Right lobe of liver (tissue), 6 donors: ENCODE results near the gene CTSC. TPM values are rescaled to one million over a fixed set of nuclear protein-coding genes. Genes with fewer than 3 reads are reported as not detected.

ENCODE experiments used
- ATAC-seq, 4 donors: fragments of 200-7000 bp; cut with Tn5 transposase; one replicate each; pipeline ENCODE4 v1.9.1; 2020; ENCODE audit warnings: mild to moderate bottlenecking in 4 of 4, moderate library complexity in 4 of 4
- DNase-seq, 3 donors: peaks; one replicate each; pipeline ENCODE4 v3.0.0-alpha.2; 2020
- H3K27ac ChIP-seq, 3 donors: fragments of 200-600 bp; one replicate each; pipeline ENCODE4 v1.8.0; 2022
- H3K27me3 ChIP-seq, 2 donors: fragments of 200-600 bp; one replicate each; pipeline ENCODE4 v1.8.0; 2022
- H3K36me3 ChIP-seq, 4 donors: fragments of 200-600 bp; sonication (generic) in 1 of 4; one replicate each; pipeline versions ENCODE4 v1.5.1 to v1.8.0; 2017 to 2022; ENCODE audit warnings: control low read depth in 1 of 4
- H3K4me1 ChIP-seq, 4 donors: fragments of 200-600 bp; sonication (generic) in 1 of 4; one replicate each; pipeline versions ENCODE4 v1.5.1 to v1.8.0; 2017 to 2022; ENCODE audit warnings: control low read depth in 1 of 4
- H3K4me3 ChIP-seq, 3 donors: fragments of 200-600 bp; one replicate each; pipeline ENCODE4 v1.8.0; 2022
- H3K9me3 ChIP-seq, 4 donors: fragments of 200-600 bp; sonication (generic) in 1 of 4; one replicate each; pipeline versions ENCODE4 v1.5.1 to v1.8.0; 2017 to 2022; ENCODE audit warnings: control low read depth in 1 of 4
- POLR2A ChIP-seq: fragments of 450-650 bp; IDR thresholded peaks from one replicate; pipeline ENCODE4 v1.6.1; 2017; ENCODE audit warnings: antibody characterized with exemption, mild to moderate bottlenecking
- WGBS: methylation state at CpG from one replicate; pipeline ENCODE4 v1.1.6; 2018; ENCODE audit warnings: low coverage, low lambda C conversion rate; ENCODE audit not compliant: insufficient coverage; ENCODE audit errors: missing lambda C conversion rate; 5-methylcytosine and 5-hydroxymethylcytosine counted together
- intact Hi-C, 2 donors: fragments of 100-400 bp; cut with DNase I; formaldehyde crosslinking; loops; one replicate each; pipeline versions ENCODE4 v1.11.2 to v1.14.1; 2022
- total RNA-seq, 6 experiments: library from RNA; depleted of rRNA in 2 of 6; stranded (reverse); fragments of >200 nt in 2 of 6; fragmentation: NEBNext Ultra II Directional in 3 of 6; extraction: Animal tissue kit (Norgen Biotek cat#: 25700) in 3 of 6; gene quantifications; one replicate each; pipeline versions ENCODE4 v1.1.0 to v1.2.4, GENCODE V29; 2016 to 2023
- TF ChIP-seq, protein P1 (sequence below), 4 donors: fragments of 200-600 bp in 3 of 4; fragments of 450-650 bp in 1 of 4; IDR thresholded peaks; one replicate each; pipeline versions ENCODE4 v1.5.1 to v1.8.0; 2016 to 2022; ENCODE audit warnings: antibody characterized with exemption in 4 of 4, mild to moderate bottlenecking in 2 of 4
- donor health status: DM: no; HTN: yes; CAD: no.
- donor health status: DM: no; HTN: no; CAD: no.
- donor health status: DM: no; HTN: no; CAD: no.
- donor health status: DM: no; HTN: yes; CAD: no.
- donor health status: DM: no; HTN: yes; CAD: no.

The CTSC gene
- total RNA-seq, 6 experiments from 2014 or later, result 20.1 to 68.0 (median 42.8) TPM

DNA sequence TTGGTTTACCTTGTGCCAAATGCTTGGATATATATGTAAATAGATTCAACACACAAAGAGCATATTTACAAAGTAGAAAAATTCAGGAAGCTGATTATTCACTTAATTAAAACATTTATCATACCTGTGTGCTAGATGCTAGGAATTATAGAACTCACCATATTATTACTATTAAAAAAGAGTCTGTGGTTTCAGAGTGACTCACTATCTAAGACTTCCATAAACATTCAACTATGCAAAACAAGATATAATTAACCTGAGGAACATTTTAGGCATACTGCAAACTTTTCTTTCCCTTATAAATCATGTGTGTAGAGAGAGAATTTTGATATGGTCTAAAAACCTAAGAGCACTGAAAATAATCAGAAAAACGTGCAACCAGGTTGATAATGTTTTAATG is 27.3 kb downstream of the CTSC start:
- no peak for TF ChIP-seq POLR2A
- TF ChIP-seq, protein P1, sequence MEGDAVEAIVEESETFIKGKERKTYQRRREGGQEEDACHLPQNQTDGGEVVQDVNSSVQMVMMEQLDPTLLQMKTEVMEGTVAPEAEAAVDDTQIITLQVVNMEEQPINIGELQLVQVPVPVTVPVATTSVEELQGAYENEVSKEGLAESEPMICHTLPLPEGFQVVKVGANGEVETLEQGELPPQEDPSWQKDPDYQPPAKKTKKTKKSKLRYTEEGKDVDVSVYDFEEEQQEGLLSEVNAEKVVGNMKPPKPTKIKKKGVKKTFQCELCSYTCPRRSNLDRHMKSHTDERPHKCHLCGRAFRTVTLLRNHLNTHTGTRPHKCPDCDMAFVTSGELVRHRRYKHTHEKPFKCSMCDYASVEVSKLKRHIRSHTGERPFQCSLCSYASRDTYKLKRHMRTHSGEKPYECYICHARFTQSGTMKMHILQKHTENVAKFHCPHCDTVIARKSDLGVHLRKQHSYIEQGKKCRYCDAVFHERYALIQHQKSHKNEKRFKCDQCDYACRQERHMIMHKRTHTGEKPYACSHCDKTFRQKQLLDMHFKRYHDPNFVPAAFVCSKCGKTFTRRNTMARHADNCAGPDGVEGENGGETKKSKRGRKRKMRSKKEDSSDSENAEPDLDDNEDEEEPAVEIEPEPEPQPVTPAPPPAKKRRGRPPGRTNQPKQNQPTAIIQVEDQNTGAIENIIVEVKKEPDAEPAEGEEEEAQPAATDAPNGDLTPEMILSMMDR (IDR thresholded peaks at IDR 0.05), result no peak
- Histone ChIP-seq H3K4me3 (no peak overlapping the region), H3K27ac (no peak overlapping the region), H3K36me3 (no peaks in the 10 kb centered on the region), H3K9me3 (no peaks in the 10 kb centered on the region), H3K4me1 (no peaks in the 10 kb centered on the region), H3K27me3 (no peaks in the 10 kb centered on the region)
- ATAC-seq (no peak), DNase-seq (no peak)
- intact Hi-C loops, result no loop called here
- WGBS, result 36% methylated on average over 1 of the region's 1 CpG

DNA sequence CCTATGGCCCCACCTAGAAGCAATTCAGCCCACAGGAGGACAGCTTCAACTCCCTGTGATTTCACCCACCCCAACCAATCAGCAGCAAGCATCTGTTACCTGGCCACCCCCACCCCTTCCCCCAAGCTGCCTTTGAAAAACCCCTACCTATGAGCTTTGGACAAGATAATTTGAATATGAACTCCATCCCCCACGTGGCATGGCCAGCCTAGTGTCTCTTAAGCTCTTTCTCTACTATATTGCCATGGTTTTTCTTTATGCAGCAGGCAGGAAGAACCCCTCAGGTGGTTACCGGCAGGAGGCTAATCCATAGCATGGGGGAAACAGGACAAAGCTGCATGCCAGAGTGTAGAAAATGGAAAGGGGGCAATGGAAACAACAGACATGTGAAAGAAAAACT is 29.0 kb downstream of the CTSC start:
- ATAC-seq (no peak), DNase-seq (no peak)
- no peaks in the 10 kb centered on the region for H3K36me3 ChIP-seq
- H3K27ac ChIP-seq, result no peak overlapping the region
- intact Hi-C loops, result no loop called here
- no peaks in the 10 kb centered on the region for H3K4me1 ChIP-seq
- no peaks in the 10 kb centered on the region for H3K9me3 ChIP-seq
- 78% methylated on average over 2 of the region's 2 CpGs for WGBS
- TF ChIP-seq, protein P1 (IDR thresholded peaks at IDR 0.05), result no peak
- TF ChIP-seq POLR2A, result no peak
- H3K27me3 ChIP-seq, result no peaks in the 10 kb centered on the region
- no peak overlapping the region for H3K4me3 ChIP-seq

DNA sequence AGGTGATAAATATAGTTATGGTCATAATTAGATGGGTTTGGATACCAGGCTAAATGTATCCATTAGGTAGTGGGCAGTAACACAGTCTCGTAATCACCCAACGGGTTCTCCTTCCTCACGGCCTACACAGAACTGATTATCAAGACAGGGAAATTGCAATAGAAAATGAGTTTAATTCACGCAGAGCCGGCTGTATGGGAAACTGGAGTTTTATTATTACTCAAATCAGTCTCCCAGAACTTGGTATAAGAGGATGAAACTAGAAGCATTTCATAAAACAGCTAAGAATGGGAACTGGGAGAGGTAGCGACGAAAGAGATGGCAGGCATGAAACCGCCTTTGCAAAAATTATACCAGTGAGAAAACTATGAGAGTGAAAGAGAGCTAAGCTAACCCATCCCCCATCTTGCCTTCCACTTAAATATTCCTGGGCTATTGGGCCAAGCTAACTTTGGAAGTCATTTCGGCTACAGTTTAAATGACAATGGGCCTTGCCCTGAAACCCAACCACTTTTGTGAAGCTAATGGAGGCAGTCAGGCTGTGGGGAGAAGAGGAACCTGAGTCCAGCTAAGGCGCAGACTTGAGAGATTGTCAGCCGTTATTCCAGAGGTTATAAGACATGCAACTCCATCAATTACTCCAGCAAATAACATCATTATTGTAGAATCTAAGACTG is 29.6 kb downstream of the CTSC start:
- intact Hi-C loops, result no loop called here
- H3K4me3 ChIP-seq, result no peak overlapping the region
- no peak for TF ChIP-seq POLR2A
- TF ChIP-seq, protein P1 (IDR thresholded peaks at IDR 0.05), result no peak
- DNase-seq, result no peak
- no peaks in the 10 kb centered on the region for H3K36me3 ChIP-seq
- H3K9me3 ChIP-seq, result no peaks in the 10 kb centered on the region
- no peak for ATAC-seq
- H3K27me3 ChIP-seq, result no peaks in the 10 kb centered on the region
- no peaks in the 10 kb centered on the region for H3K4me1 ChIP-seq
- 91% methylated on average over 11 of the region's 11 CpGs for WGBS
- H3K27ac ChIP-seq, result no peak overlapping the region

DNA sequence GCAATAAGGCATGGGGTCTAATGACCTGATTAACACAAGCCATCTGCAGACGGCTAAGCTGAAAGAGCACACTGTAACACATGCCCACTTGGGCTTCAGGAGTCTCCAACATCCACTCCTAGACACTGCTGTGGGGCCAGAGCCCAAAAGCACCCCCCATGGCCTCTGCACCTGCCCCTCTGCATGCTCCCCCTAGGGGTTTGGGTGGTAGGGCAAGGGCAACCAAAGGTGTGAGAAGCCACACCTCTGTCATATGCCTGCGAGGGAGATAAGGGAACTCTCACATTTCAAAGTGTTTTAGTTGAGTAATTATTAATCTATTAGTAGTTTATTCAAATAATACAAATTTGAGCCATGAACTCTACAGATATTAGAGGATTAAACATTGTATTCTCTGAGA is 30.8 kb downstream of the CTSC start:
- ATAC-seq (no peak), DNase-seq (no peak)
- intact Hi-C loops, result no loop called here
- Histone ChIP-seq H3K27ac (no peak overlapping the region), H3K9me3 (no peaks in the 10 kb centered on the region), H3K27me3 (no peaks in the 10 kb centered on the region), H3K4me1 (no peaks in the 10 kb centered on the region), H3K4me3 (no peak overlapping the region), H3K36me3 (no peaks in the 10 kb centered on the region)
- TF ChIP-seq POLR2A, result no peak
- TF ChIP-seq, protein P1 (IDR thresholded peaks at IDR 0.05), result no peak
- 50% methylated on average over 1 of the region's 2 CpGs for WGBS
